ENCODE measurements around the gene KLHL5.

DNA sequence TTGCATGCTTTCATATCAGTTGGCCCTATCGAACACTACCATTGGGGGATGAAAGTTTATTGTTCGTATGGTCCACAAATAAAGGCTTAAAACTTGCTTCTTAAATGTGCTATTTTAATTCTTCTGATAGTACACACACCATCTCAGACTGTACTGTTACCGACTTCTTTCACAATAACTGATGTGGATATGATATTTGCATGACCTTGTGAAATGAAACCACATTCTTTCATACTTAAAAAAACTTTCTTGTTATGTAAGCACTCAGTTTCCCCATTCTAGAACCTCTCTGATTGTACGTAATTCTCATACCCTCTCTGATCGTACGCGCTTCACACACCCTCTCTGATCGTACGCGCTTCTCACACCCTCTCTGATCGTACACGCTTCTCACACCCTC lies 108.3 kb downstream of the KLHL5 start:
- TF ChIP-seq CTCF (IDR thresholded peaks at IDR 0.05 in 4 of 5, conservative IDR thresholded peaks at IDR 0.05 in 1 of 5) (no peak), POLR2A (IDR thresholded peaks at IDR 0.05) (no peak)

Data from gastrocnemius medialis (tissue), 4 donors.